D721Med (cell line): ENCODE data around the gene GPR3.

ENCODE experiments used
- DNase-seq: peaks from one replicate; pipeline ENCODE4 v3.0.0; 2011; ENCODE audit warnings: low spot score; ENCODE audit not compliant: insufficient read length
- FAIRE-seq: peaks from 2 replicates; lab custom pipeline; 2011; peaks lifted over from hg19 to GRCh38; lab: Jason Lieb, UNC
- TF ChIP-seq, protein P1 (sequence below): IDR thresholded peaks from 2 replicates; pipeline ENCODE4 v1.5.1; 2012; ENCODE audit warnings: mild to moderate bottlenecking, control low read depth; ENCODE audit not compliant: insufficient read depth; ENCODE audit errors: missing control alignments

Gene GPR3

DNA sequence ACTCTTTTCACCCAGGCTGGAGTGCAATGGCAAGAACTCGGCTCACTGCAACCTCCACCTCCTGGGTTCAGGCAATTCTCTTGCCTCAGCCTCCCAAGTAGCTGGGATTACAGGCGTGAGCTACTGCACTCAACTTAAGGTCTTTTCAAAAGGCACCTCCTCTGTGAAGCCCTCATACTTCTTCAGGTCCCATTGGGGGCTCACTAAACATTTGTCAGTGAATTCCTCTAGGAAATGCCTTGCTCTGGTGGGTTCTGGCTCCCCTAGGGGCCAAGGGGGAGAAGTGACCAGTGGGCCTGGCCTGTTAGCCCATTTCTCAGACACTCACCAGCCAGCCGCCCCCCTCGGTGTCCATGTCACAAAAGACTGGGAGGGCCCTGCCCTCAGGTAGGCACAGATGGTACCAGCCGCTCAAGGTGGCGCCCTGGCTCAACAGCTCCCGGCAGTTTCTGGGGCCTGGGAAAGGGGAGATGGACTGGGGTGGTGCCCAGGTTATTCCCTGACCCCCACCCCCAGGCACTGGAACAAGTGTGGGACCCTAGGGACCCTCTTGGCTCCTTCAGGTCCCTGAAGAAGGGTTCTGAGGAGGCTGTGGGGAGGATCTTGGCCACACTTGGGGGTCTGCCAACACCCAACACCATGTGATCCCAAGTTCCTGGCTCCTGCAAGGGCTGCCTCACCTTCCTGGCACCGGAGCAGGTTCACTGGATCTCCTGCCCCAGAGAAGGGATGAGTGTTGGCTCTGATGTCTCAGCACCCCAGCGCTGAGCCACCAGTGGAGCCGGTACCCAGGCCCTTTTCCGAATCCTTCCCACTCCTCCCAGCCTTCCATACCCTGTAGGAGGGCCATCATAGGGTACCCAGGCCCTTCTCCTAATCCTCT is 19.4 kb upstream of the GPR3 start:
- FAIRE-seq: no peak
- TF ChIP-seq, protein P1, sequence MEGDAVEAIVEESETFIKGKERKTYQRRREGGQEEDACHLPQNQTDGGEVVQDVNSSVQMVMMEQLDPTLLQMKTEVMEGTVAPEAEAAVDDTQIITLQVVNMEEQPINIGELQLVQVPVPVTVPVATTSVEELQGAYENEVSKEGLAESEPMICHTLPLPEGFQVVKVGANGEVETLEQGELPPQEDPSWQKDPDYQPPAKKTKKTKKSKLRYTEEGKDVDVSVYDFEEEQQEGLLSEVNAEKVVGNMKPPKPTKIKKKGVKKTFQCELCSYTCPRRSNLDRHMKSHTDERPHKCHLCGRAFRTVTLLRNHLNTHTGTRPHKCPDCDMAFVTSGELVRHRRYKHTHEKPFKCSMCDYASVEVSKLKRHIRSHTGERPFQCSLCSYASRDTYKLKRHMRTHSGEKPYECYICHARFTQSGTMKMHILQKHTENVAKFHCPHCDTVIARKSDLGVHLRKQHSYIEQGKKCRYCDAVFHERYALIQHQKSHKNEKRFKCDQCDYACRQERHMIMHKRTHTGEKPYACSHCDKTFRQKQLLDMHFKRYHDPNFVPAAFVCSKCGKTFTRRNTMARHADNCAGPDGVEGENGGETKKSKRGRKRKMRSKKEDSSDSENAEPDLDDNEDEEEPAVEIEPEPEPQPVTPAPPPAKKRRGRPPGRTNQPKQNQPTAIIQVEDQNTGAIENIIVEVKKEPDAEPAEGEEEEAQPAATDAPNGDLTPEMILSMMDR: no peak
- DNase-seq: no peak

DNA sequence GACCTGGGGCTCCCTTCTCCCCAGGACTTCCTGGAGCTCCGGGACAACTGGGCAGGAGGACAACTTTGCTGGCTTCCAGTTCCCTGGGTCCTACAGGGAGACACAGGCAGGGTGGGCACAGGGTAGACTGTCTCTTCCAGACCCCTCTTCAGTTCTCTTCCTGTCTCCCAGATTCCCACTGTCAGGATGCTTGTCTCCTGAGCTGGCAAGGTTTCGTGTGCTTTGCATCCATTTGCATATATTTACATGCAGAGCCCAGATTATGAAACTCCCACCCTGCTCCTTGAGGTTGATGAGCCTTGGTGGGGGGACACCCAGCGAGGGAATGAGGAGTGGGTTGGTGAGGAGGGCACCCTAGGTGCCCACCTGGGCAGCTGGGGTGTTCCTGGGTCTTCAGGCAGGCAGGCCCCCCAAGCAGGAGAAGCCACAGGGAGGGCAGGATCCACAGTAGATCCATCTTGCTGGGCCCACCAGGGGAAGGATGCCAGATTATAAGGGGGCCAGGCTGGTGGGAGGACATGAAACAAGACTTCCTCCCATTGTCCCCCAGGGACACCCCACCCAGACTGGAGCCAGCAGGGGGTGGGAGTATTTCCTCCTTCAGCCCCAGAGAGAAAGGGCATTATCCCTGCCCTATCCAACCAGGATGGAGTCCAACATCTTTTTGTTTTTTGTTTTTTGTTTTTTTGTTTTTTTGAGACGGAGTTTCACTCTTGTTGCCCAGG is 17.9 kb upstream of the GPR3 start, which contains the start of gene FCN3:
FCN3 (minus strand) TSS at position 463 of the 725 bp plus-strand sequence; CDS start at position 457, 6 bp downstream.
- DNase-seq (no peak), FAIRE-seq (no peak)
- TF ChIP-seq, protein P1: no peak

DNA sequence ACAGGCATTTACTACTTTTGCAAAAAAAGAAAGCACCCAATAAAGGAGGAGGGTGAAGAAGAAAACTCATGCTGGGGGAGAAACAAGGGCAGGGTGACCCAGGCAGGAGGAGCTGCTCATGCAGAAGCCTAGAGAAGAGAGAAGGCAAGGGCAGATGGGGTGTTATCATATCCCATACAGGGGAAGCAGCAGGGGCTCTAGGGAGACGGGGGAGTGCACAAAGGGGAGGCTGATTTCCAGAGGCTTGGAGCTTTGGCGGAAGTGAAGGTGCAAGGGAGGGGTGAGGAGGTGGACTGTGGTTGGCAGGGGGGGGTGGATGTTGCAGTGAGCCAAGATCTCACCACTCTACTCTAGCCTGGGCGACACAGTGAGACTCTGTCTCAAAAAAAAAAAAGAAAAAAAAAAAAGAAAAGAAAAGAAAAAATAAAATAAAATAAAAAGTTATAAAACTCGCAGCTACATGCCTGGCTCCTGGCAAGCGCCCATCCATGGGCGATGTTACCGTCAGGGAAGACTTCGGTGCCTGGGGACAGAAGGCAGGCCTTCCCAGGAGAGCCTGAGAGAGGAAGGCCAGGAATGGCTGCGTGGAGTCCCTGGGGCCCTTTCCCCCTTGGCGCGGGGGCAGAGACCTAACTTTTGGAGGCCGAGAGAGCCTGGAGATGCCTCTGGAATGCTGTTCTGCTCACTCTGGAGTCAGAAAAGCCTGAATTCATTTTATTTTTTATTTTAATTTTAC is 14.5 kb upstream of the GPR3 start:
- FAIRE-seq (no peak), DNase-seq (no peak)
- TF ChIP-seq, protein P1: no peak

DNA sequence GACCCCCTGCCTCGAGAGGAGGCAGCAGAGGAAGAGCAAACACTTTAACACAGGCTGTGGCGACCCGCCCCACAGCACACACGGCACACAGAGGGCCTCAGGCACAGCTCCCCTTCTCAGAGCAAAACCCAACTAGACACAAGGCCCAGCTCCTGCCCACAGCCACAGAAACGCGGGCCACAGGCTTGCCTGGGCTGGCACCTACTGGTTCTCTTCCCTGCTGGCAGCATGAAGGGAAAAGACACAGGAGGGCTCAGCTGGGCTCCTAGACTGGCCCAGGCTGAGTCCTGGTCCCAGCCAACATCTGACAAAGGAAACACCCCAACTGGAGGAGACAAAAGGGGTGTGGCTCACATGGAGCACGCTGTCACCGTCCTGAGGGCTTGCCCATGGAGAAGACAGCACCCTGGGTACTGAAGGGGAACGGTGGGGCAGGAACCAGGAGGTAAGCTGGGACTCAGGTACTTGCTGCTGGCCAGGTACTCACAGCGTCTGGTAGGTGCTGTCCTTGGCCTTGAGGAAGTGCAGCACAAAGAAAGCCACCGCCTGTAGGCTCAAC is 12.8 kb upstream of the GPR3 start:
- FAIRE-seq (no peak), DNase-seq (no peak)
- TF ChIP-seq, protein P1: no peak

DNA sequence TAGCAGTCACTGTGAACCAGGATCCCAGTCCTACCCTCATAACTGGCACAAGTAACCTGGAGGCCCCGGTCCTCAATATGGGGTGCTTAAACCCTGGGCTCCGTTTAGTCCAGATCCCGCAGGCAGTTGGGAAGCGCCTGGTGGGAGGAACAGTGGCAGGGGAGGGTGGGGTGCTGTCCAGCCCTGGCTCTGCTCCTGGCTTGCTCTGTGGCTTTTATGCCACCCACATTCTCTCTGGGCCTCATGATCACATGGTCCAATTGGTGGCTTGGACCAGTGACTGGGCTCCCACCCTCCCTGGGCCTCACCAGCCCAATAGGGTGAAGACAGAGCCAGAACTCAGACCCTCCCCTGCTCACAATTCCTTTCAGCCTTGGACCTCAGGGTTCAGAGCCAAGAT is 12.2 kb upstream of the GPR3 start:
- FAIRE-seq (no peak), DNase-seq (no peak)
- TF ChIP-seq, protein P1: no peak

DNA sequence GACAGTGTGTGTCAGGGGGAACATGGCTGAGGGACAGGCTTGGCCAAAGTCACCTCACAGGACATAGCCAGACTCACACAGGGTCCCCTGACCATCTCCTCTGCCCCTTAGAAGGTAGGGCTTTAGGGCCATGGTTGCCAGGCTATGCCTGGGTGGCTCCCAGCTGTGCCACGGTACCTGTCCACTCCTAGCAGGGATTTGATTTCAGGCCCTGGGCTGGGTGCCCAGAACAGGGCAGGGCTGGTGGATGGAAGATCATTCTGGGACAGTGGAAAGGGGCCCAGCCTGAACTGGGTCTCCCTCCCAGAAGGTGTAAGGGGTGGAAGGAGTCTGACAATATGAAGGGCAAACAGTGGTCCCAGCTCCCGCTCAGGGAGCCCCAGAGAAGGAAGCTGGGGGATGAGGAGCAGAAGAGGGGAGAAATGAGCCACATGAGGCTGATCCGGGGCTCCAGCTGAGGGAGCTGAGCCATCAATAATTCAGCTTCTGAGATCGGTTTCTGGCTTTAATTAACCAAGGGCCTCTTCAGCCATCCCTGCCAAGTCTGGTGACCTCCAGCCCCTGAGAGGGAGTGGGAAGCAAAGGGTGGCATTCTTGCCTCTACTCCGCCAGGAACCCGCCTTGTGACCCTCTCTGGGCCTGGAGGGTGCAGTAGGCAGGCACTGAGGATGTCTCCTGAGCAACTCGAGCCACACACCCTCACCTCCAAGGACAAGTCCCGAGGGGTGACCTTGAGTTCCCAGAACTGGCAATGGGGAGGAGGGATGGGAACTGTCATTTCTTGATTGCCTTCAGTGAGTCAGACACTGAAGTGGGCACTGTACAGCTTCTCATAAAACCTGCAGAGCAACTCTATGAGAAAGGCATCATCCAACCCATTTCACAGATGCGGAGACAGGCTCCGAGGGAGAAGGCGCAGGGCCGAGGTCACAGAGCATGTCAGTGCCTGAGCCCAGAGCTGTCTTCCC is 11.4 kb upstream of the GPR3 start:
- no peak for DNase-seq
- FAIRE-seq: no peak
- TF ChIP-seq, protein P1: no peak
